ENCODE measurements around the gene OSTC. TPM values are rescaled to one million over a fixed set of nuclear protein-coding genes. Genes with fewer than 3 reads are reported as not detected.

OSTC gene
- total RNA-seq, 2 experiments from 2014 or later = 72.5 to 73.3 TPM

DNA sequence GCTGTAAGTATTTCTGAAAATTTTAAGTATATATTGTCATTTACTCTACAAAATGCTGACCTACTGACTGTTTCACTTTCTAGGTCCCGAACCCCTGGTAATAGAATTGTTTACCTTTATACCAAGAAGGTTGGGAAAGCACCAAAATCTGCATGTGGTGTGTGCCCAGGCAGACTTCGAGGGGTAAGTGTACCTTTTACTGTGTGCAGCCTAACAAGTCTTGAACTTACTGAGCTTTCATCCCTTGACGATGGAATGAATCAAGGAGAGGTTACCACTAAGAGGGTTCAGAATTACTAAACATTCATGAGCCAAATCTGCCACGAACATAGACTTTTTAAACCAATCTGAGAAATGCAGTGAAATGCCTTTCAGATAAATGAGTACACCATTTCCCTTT, 28.4 kb upstream of the OSTC start:
- intact Hi-C loops (cut with micrococcal nuclease) = loop anchor here (5.0 to 10.0 kb wide), 4 partner anchors 265 to 1573 kb away; partner anchors contain the start of genes ELOVL6 and GAR1
- DNase-seq = peak; percentile 38
- CTCF ChIA-PET = interaction anchor here (0.6 to 2.2 kb wide), 2 partner anchors 49 to 603 kb away, joined by 4 to 10 read pairs; no protein-coding TSS in a partner anchor
- peak overlapping the region; percentile 93 for H3K4me3 Mint-ChIP-seq
- H3K36me3 Mint-ChIP-seq (ENCODE audit: low read depth) = peaks cover 63% of the 10 kb centered on the region
- H3K4me1 Mint-ChIP-seq (ENCODE audit: low read depth) = peaks cover 53% of the 10 kb centered on the region
- no peaks in the 10 kb centered on the region for H3K27me3 Mint-ChIP-seq (ENCODE audit: low read depth)
- peak overlapping the region; percentile 95 for H3K27ac Mint-ChIP-seq
- H3K9me3 Mint-ChIP-seq = peaks cover under 1% of the 10 kb centered on the region

DNA sequence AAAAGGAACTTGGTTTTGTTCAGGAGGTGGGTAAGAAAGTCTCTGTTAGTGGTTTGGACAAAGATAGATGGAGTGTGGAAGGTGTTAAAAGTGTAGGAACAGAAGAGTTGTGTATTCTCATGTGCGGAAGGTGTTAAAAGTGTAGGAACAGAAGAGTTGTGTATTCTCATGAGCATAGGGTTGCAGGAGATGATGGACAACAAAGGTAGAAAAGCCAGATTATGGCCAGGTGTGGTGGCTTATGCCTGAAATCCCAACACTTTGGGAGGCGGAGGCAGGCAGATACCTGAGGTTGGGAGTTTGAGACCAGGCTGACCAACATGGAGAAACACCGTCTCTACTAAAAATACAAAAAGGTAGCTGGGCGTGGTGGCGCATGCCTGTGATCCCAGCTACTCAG, 27.6 kb upstream of the OSTC start:
- intact Hi-C loops (cut with micrococcal nuclease) = loop anchor here (5.0 to 10.0 kb wide), 4 partner anchors 266 to 1572 kb away; partner anchors contain the start of genes ELOVL6 and GAR1
- Mint-ChIP-seq H3K9me3 (no peaks in the 10 kb centered on the region), H3K4me1 (ENCODE audit: low read depth) (peaks cover 50% of the 10 kb centered on the region), H3K36me3 (ENCODE audit: low read depth) (peaks cover 60% of the 10 kb centered on the region), H3K4me3 (peak overlapping the region; percentile 93), H3K27ac (peak overlapping the region; percentile 95), H3K27me3 (ENCODE audit: low read depth) (no peaks in the 10 kb centered on the region)
- no peak for DNase-seq
- CTCF ChIA-PET = no interaction called here

DNA sequence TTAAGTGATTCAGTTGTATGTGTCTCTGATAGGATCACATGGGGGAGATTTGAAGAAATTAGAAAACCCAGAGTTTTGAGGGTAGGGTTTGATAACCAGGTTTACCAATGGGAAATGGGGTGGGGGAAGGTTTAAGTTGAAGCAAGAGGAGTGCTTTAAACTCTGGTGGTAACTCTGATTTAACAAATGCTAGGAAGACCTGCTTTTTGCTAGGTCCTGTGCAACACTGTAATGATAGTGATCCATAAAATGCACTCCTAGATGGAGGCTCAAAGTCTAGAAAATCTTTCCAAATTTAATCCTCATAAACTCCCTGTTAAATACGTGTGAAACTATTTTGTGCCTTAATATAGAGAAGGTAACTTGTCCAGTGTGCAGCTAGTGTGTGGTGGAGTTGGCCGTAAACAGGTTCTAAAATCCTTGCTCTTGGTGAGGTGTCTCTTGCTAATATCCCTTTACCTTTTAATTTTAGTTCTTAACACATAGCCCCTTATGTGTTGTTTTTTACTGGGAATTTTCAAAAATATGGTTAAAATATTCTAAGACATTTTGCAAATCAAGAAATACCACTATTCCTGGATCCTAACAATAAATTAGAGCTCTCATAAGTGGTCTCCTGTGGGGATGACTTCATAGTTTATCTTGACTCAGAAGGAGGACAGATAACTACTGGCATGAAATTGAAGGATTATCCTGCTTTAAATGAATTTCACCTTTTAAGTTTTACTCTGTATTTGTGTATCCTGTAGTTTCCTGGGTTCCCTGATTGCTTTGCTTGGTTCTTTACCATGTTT, 25.9 kb upstream of the OSTC start:
- Mint-ChIP-seq H3K27me3 (ENCODE audit: low read depth) (no peaks in the 10 kb centered on the region), H3K27ac (no peak overlapping the region), H3K4me1 (ENCODE audit: low read depth) (peaks cover 41% of the 10 kb centered on the region), H3K9me3 (no peaks in the 10 kb centered on the region), H3K36me3 (ENCODE audit: low read depth) (peaks cover 65% of the 10 kb centered on the region), H3K4me3 (peak overlapping the region; percentile 1)
- CTCF ChIA-PET = no interaction called here
- no peak for DNase-seq
- intact Hi-C loops (cut with micrococcal nuclease) = loop anchor here (5.0 to 10.0 kb wide), 4 partner anchors 267 to 1570 kb away; partner anchors contain the start of genes ELOVL6 and GAR1

DNA sequence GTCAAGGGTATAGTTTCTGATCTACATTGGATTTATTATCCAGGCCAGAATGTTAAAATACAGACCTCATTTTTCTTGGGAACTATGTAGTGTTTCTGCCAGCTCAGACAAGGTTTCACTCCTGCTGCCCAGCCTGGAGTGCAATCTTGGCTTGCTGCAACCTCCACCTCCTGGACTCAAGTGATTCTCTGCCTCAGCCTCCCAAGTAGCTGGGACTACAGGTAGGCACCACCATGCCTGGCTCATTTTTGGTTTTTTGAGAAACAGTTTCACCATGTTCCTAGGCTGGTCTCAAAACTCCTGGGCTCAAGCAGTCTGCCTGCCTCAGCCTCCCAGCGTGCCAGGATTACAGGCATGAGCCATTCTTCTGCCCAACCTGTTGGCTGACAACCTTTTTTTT, 24.3 kb upstream of the OSTC start:
- CTCF ChIA-PET = interaction anchor here (0.6 to 1.0 kb wide), 2 partner anchors 596 to 968 kb away, joined by 3 read pairs; no protein-coding TSS in a partner anchor
- Mint-ChIP-seq H3K27ac (no peak overlapping the region), H3K9me3 (no peaks in the 10 kb centered on the region), H3K27me3 (ENCODE audit: low read depth) (no peaks in the 10 kb centered on the region), H3K4me1 (ENCODE audit: low read depth) (peaks cover 39% of the 10 kb centered on the region), H3K36me3 (ENCODE audit: low read depth) (peaks cover 71% of the 10 kb centered on the region), H3K4me3 (no peak overlapping the region)
- intact Hi-C loops (cut with micrococcal nuclease) = loop anchor here (10.0 kb wide), 2 partner anchors 1189 to 1569 kb away; partner anchors contain the start of genes ELOVL6 and GAR1
- DNase-seq = no peak

DNA sequence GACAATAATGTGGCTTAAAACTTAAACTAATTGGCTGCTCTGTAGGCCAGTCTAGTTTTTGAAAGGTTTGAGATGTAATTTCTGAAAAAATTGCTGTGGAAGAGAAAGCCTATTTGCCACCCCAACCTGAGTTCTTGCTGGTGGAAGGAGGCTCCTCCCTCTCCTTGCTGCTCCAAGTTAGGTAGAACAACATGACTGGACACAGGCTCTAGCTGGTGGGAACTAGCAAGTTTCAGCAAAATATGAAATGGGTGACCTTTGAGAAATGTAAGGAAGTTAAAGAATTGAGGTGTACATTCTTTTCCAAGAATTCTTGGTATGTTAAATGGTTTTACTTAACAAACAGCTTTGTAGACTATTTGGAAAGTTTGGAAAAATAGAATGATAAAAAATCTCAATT, 22.0 kb upstream of the OSTC start:
- H3K27me3 Mint-ChIP-seq (ENCODE audit: low read depth) = no peaks in the 10 kb centered on the region
- no peak for DNase-seq
- CTCF ChIA-PET = no interaction called here
- intact Hi-C loops (cut with micrococcal nuclease) = loop anchor here (10.0 kb wide), 2 partner anchors 1186 to 1566 kb away; partner anchors contain the start of genes ELOVL6 and GAR1
- peaks cover 25% of the 10 kb centered on the region for H3K4me1 Mint-ChIP-seq (ENCODE audit: low read depth)
- no peak overlapping the region for H3K4me3 Mint-ChIP-seq
- H3K9me3 Mint-ChIP-seq = no peaks in the 10 kb centered on the region
- peak overlapping the region; percentile 65 for H3K27ac Mint-ChIP-seq
- peaks cover 63% of the 10 kb centered on the region for H3K36me3 Mint-ChIP-seq (ENCODE audit: low read depth)

DNA sequence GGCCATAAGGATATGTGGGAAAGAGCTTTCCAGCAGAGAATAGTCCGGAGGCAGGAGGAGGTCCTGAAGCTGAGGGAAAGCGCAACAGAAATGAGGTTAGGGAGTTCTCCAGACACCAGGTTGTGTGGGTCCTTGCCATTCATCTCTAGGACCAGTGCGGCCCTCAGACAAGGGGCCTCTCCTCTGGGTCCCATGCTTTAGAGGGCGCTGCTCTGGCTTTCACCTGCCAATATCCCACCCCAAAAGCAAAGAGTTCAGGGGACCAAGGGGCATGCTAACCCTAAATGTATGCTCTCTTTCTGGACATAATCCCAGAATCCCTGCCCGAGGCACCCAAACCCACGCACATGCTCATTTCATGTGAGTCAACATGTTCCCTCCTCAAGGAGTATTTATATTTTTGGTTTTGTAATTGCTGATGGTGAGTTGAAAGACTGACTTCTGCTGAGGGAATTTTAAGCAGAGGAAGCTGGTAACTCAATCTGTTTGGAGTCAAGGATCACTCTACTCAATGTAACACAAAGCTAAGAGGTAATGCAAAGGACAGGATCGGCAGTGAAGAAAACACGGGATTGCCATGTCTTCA, 15.2 kb upstream of the OSTC start:
- Mint-ChIP-seq H3K27ac (no peak overlapping the region), H3K9me3 (no peaks in the 10 kb centered on the region), H3K27me3 (ENCODE audit: low read depth) (no peaks in the 10 kb centered on the region), H3K36me3 (ENCODE audit: low read depth) (peaks cover 35% of the 10 kb centered on the region), H3K4me3 (no peak overlapping the region), H3K4me1 (ENCODE audit: low read depth) (no peaks in the 10 kb centered on the region)
- CTCF ChIA-PET = interaction anchor here (1.4 to 1.5 kb wide), 2 partner anchors 9 to 15 kb away, joined by 4 read pairs; partner anchors contain the start of gene OSTC
- DNase-seq = no peak
- intact Hi-C loops (cut with micrococcal nuclease) = no loop called here

GRCh38 chr4:108636246-108636645, 14.2 kb upstream of the OSTC start:
- intact Hi-C loops (cut with micrococcal nuclease) = no loop called here
- H3K27ac Mint-ChIP-seq = peak overlapping the region; percentile 19
- H3K36me3 Mint-ChIP-seq (ENCODE audit: low read depth) = peaks cover 32% of the 10 kb centered on the region

DNA sequence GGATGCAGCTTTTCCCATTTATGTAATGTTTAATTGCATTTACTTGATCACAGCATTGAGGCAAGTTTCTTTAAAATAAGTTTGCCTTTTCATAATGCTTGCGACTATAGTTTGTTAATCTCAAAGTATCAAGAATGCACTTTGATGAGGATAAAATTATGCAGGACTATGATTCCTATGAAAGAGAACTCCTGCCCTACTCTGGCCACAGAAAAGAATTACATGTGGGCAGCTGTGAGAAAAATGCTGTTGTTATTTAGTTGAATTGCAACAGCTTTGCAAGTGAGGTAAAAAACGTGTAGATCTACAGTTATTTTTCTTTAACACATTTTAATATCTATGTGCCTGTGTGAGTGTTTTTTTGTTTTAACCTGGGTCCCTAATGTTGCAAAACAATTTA, 12.5 kb upstream of the OSTC start:
- intact Hi-C loops (cut with micrococcal nuclease) = no loop called here
- Mint-ChIP-seq H3K4me3 (no peak overlapping the region), H3K4me1 (ENCODE audit: low read depth) (no peaks in the 10 kb centered on the region), H3K9me3 (no peaks in the 10 kb centered on the region), H3K36me3 (ENCODE audit: low read depth) (peaks cover 28% of the 10 kb centered on the region), H3K27me3 (ENCODE audit: low read depth) (no peaks in the 10 kb centered on the region), H3K27ac (no peak overlapping the region)
- DNase-seq = no peak
- CTCF ChIA-PET = interaction anchor here (1.0 kb wide), 2 partner anchors 11 to 122 kb away, joined by 3 to 4 read pairs; no protein-coding TSS in a partner anchor

More at GRCh38 chr4:108636246-108636645, 14.2 kb upstream of the OSTC start:
- no peaks in the 10 kb centered on the region for H3K9me3 Mint-ChIP-seq
- CTCF ChIA-PET = interaction anchor here (0.6 kb wide), 1 partner anchor 295 kb away, joined by 5 read pairs; no protein-coding TSS in a partner anchor
- no peaks in the 10 kb centered on the region for H3K4me1 Mint-ChIP-seq (ENCODE audit: low read depth)
- H3K4me3 Mint-ChIP-seq = no peak overlapping the region
- DNase-seq = no peak
- H3K27me3 Mint-ChIP-seq (ENCODE audit: low read depth) = no peaks in the 10 kb centered on the region

GRCh38 chr4:108644237-108644636, 6.2 kb upstream of the OSTC start:
- intact Hi-C loops (cut with micrococcal nuclease) = no loop called here
- DNase-seq = no peak
- CTCF ChIA-PET = interaction anchor here (0.5 to 1.3 kb wide), 2 partner anchors 9 to 665 kb away, joined by 3 to 4 read pairs; no protein-coding TSS in a partner anchor
- peaks cover 8% of the 10 kb centered on the region for H3K4me1 Mint-ChIP-seq (ENCODE audit: low read depth)
- H3K27me3 Mint-ChIP-seq (ENCODE audit: low read depth) = no peaks in the 10 kb centered on the region
- H3K9me3 Mint-ChIP-seq = no peaks in the 10 kb centered on the region
- H3K36me3 Mint-ChIP-seq (ENCODE audit: low read depth) = peaks cover 18% of the 10 kb centered on the region
- H3K27ac Mint-ChIP-seq = no peak overlapping the region
- H3K4me3 Mint-ChIP-seq = no peak overlapping the region

DNA sequence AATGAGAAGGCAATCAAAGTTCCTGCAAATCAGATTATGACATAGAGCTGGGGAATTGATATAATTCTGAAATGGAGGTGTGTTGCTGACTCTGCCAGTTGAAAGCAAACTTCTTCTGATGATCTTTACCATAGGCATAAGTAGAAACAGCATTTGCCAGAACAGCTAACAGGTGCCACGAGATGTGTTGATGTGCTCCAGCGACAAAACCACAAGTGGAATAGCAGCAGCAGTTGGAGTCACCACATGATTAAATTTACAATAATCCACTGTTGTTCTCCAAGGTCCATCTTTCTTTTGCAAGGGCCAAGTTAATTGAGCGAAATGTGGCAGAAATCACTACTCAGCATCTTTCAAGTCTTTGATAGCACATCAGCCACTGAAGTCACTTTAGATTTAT, 3.7 kb upstream of the OSTC start:
- peaks cover 9% of the 10 kb centered on the region for H3K36me3 Mint-ChIP-seq (ENCODE audit: low read depth)
- CTCF ChIA-PET = no interaction called here
- peaks cover 14% of the 10 kb centered on the region for H3K4me1 Mint-ChIP-seq (ENCODE audit: low read depth)
- intact Hi-C loops (cut with micrococcal nuclease) = no loop called here
- DNase-seq = no peak
- no peaks in the 10 kb centered on the region for H3K27me3 Mint-ChIP-seq (ENCODE audit: low read depth)
- H3K4me3 Mint-ChIP-seq = no peak overlapping the region
- no peak overlapping the region for H3K27ac Mint-ChIP-seq
- no peaks in the 10 kb centered on the region for H3K9me3 Mint-ChIP-seq

DNA sequence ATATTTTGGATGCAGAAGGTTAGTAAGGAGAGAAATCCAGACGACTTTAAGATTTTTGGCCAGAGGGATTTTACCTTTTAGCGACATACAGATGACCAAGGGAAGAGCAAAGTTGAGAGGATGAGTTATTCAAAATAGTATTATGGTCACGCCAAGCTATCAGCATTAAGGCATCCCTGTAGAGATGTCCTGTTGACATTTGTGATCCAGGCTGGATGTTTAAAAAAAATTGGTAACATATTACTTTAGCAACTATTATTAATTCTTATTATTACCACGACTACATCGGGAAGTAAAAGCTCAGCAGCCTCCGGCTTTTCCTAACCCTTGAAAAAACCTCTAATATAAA, 562 bp upstream of the OSTC start:
- CTCF ChIA-PET = interaction anchor here (0.9 to 1.2 kb wide), 3 partner anchors 10 to 20 kb away, joined by 3 to 5 read pairs (median 4); no protein-coding TSS in a partner anchor
- H3K27ac Mint-ChIP-seq = peak overlapping the region; percentile 65
- H3K4me1 Mint-ChIP-seq (ENCODE audit: low read depth) = peaks cover 30% of the 10 kb centered on the region
- H3K4me3 Mint-ChIP-seq = peak overlapping the region; percentile 79
- no peak for DNase-seq
- H3K27me3 Mint-ChIP-seq (ENCODE audit: low read depth) = no peaks in the 10 kb centered on the region
- no peaks in the 10 kb centered on the region for H3K9me3 Mint-ChIP-seq
- peaks cover 6% of the 10 kb centered on the region for H3K36me3 Mint-ChIP-seq (ENCODE audit: low read depth)
- intact Hi-C loops (cut with micrococcal nuclease) = loop anchor here (1.0 kb wide), 3 partner anchors 30 to 930 kb away; partner anchors contain the start of genes HADH, PAPSS1 and RPL34
